ENCODE measurements around the gene PPP1R9B.

Gene PPP1R9B

DNA sequence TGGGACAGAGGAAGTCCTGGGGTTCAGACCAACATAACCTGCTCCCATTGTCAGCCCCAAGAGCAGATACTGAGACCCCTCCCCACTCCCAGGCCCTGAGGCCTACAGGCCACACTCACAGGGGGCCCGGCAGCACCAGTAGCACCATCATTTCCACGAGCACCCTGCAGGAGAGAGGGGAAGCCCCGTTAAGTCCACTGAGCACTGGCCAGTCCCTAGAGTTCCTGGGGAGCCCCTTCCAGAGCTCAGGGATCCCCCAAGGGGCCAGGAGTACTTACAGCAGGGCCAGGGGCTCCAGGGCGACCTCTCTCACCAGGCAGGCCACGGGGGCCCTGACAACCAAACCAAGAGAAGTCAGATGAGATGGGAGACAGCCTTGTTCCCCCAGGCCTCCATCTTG, 45.6 kb upstream of the PPP1R9B start:
- H3K27me3 Mint-ChIP-seq (ENCODE audit: low read depth, poor library complexity) = peaks cover 14% of the 10 kb centered on the region
- no peak overlapping the region for H3K27ac Mint-ChIP-seq
- peaks cover 19% of the 10 kb centered on the region for H3K4me1 Mint-ChIP-seq
- H3K9me3 Mint-ChIP-seq = no peaks in the 10 kb centered on the region
- TF ChIP-seq, protein P1, sequence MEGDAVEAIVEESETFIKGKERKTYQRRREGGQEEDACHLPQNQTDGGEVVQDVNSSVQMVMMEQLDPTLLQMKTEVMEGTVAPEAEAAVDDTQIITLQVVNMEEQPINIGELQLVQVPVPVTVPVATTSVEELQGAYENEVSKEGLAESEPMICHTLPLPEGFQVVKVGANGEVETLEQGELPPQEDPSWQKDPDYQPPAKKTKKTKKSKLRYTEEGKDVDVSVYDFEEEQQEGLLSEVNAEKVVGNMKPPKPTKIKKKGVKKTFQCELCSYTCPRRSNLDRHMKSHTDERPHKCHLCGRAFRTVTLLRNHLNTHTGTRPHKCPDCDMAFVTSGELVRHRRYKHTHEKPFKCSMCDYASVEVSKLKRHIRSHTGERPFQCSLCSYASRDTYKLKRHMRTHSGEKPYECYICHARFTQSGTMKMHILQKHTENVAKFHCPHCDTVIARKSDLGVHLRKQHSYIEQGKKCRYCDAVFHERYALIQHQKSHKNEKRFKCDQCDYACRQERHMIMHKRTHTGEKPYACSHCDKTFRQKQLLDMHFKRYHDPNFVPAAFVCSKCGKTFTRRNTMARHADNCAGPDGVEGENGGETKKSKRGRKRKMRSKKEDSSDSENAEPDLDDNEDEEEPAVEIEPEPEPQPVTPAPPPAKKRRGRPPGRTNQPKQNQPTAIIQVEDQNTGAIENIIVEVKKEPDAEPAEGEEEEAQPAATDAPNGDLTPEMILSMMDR (IDR thresholded peaks at IDR 0.05) = no peak
- H3K4me3 Mint-ChIP-seq = no peak overlapping the region
- H3K36me3 Mint-ChIP-seq (ENCODE audit: low read depth) = peaks cover 50% of the 10 kb centered on the region
- no peak for DNase-seq

DNA sequence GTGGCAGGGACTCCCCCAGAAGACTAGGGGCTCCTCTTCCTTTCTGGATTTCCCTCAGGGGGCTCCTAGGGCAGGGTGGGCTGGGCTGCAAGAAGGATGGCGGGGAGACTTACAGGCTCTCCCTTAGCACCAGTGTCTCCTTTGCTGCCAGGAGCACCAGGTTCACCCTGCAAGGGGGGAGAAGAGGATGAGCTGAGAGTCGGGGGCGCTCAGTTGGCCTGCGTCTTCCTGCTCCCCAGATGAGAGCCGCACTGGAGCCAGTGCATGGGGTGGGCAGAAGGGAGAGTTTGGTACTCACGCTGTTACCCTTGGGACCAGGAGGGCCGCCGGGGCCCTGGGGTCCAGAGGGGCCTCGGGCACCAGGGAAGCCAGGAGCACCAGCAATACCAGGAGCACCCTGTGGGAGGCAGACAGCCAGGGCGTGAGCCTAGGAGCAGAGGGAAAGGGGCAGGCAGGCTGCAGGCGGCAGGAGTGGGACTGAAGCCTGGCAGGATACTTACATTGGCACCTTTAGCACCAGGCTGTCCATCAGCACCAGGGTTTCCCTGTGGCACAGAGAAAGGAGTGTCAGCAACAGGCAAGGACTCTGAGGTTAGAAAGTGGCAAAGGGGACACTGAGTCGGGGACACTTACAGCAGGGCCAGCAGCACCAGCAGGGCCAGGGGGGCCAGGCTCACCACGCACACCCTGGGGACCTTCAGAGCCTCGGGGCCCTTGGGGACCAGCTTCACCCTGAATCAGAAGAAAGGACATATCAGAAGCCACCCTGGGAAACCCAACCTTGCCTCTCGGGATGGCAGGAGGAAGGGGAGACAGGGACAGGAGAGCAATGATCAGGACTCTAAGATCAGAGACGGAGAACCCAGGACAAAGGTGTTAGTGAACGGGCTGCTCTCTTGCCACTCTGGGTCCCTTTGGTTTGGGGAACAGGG, 44.7 kb upstream of the PPP1R9B start:
- Mint-ChIP-seq H3K4me1 (peaks cover 15% of the 10 kb centered on the region), H3K36me3 (ENCODE audit: low read depth) (peaks cover 54% of the 10 kb centered on the region), H3K4me3 (no peak overlapping the region), H3K27me3 (ENCODE audit: low read depth, poor library complexity) (peaks cover 11% of the 10 kb centered on the region), H3K27ac (peak overlapping the region; percentile 59), H3K9me3 (no peaks in the 10 kb centered on the region)
- DNase-seq = no peak
- TF ChIP-seq, protein P1 (IDR thresholded peaks at IDR 0.05) = no peak

DNA sequence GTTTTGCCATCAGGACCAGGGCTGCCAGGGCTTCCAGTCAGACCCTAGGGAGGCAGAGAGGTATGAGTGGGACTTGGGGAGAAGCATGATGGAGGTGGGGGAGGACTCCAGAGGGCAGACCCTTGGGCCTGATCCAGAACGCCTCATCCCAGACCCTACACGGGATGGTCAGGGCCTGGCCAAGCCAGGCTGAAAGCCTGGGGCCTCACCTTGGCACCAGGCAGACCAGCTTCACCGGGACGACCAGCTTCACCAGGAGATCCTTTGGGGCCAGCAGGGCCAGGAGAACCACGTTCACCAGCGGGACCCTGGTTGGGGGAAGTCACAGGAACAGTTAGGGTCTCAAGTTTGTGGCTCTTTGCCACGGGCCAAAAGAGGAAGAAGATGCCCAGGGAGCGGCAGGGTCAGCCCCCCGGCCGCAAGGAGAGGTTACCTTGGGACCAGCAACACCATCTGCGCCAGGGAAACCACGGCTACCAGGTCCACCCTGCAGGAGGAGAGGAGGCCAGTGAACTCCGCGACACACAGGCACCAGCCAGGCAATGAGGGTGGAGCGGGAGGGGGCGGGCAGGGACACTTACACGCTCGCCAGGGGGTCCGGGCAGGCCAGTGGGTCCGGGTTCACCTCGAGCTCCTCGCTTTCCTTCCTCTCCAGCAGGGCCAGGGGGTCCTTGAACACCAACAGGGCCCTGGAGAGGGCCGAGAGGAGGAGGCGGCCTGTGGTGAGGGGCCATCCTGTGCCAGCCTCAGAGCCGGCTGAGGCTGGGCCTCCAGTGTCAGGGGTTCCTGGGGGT, 43.9 kb upstream of the PPP1R9B start:
- Mint-ChIP-seq H3K27me3 (ENCODE audit: low read depth, poor library complexity) (peaks cover 11% of the 10 kb centered on the region), H3K27ac (no peak overlapping the region), H3K4me1 (peaks cover 11% of the 10 kb centered on the region), H3K36me3 (ENCODE audit: low read depth) (peaks cover 54% of the 10 kb centered on the region), H3K4me3 (no peak overlapping the region), H3K9me3 (no peaks in the 10 kb centered on the region)
- TF ChIP-seq, protein P1 (IDR thresholded peaks at IDR 0.05) = no peak
- DNase-seq = no peak

DNA sequence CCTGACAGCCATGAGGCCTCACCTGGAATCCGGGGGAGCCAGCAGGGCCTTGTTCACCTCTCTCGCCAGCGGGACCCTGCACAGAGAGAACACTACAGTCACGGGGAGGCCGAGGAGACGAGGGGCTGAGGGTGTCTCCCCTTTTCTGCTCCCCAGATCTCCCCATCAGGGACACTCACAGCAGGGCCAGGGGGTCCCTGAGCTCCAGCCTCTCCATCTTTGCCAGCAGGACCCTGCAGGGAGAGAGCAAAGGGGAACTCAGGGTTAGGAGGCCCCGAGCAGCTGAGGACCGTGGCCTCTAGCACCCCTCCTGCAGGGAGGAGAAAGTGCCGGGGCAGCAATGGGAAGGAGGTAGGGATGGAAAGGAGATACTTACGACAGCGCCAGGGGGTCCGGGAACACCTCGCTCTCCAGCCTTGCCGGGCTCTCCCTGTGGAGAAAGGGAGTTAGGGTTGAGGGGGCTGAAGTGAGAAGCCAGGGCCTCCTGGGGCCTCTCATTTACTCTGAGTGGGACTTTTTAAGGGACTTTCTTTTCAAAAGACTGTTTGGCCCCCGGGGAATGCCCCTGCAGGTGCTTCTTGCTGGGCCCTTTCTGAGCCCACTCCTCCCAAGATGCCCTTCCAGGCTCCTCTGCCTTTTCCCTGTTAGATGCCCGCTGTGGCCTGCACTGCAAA, 42.3 kb upstream of the PPP1R9B start:
- no peaks in the 10 kb centered on the region for H3K4me1 Mint-ChIP-seq
- peaks cover 48% of the 10 kb centered on the region for H3K36me3 Mint-ChIP-seq (ENCODE audit: low read depth)
- no peak overlapping the region for H3K27ac Mint-ChIP-seq
- no peak overlapping the region for H3K4me3 Mint-ChIP-seq
- TF ChIP-seq, protein P1 (IDR thresholded peaks at IDR 0.05) = no peak
- H3K27me3 Mint-ChIP-seq (ENCODE audit: low read depth, poor library complexity) = peaks cover 4% of the 10 kb centered on the region
- DNase-seq = no peak
- no peaks in the 10 kb centered on the region for H3K9me3 Mint-ChIP-seq

DNA sequence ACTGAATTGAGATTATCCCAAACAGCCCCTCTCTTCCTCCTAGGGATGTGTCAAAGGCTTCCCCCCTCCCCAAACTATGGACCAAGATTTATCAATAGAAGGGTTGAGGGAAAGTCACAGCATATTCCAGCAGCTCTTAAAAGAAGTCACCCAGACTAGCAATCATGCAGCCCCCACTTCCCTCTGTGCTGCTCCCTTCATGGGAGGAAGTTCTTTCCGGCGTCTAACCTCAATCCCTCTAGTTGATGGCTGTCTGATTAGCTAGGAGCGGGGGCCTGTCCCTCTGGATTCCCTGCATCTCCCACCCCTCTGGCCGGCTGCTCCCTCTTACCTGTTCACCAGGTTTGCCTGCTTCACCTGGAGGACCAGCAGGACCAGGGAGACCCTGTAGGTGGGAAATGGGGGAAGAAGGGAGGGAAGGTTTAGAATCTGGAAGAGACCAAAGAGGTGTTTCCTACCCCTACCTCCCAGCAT, 41.7 kb upstream of the PPP1R9B start:
- no peak for DNase-seq
- Mint-ChIP-seq H3K27ac (no peak overlapping the region), H3K27me3 (ENCODE audit: low read depth, poor library complexity) (peaks cover 4% of the 10 kb centered on the region), H3K4me1 (no peaks in the 10 kb centered on the region), H3K9me3 (no peaks in the 10 kb centered on the region), H3K36me3 (ENCODE audit: low read depth) (peaks cover 44% of the 10 kb centered on the region), H3K4me3 (no peak overlapping the region)
- TF ChIP-seq, protein P1 (IDR thresholded peaks at IDR 0.05) = no peak

Data from nephron progenitor cell (in vitro differentiated cells).